OCI-LY3 (cell line): ENCODE data around the gene CARS1.

Experiments used
- H2AFZ ChIP-seq: fragments of 200-600, 300-600 bp; shearing (Covaris generic); 2 replicates; pipeline ENCODE4 v1.6.0; 2014; ENCODE audit warnings: antibody characterized with exemption, low read depth, low read length
- H3K27ac ChIP-seq: fragments of 200-600, 300-600 bp; sonication (generic); 2 replicates; pipeline ENCODE4 v1.5.1; 2014; ENCODE audit warnings: mild to moderate bottlenecking, low read length, moderate library complexity, mixed read lengths
- H3K27me3 ChIP-seq: fragments of 200-600, 300-600 bp; sonication (generic); 2 replicates; pipeline ENCODE4 v1.6.1; 2014; ENCODE audit warnings: low read depth, low read length, mixed read lengths
- H3K36me3 ChIP-seq: fragments of 200-600, 300-600 bp; sonication (generic); replicated peaks from 2 replicates; pipeline ENCODE3; 2014; ENCODE audit warnings: low read depth, low read length, mixed read lengths
- H3K4me1 ChIP-seq: fragments of 300-600, 200-600 bp; sonication (generic); 2 replicates; pipeline ENCODE4 v1.6.1; 2014; ENCODE audit warnings: low read length, mixed read lengths
- H3K4me2 ChIP-seq: fragments of 200-600, 300-600 bp; sonication (generic); 2 replicates; pipeline ENCODE4 v1.6.1; 2014; ENCODE audit warnings: low read length, mixed read lengths
- H3K4me3 ChIP-seq: fragments of 300-600, 200-600 bp; sonication (generic); 2 replicates; pipeline ENCODE4 v1.5.1; 2014; ENCODE audit warnings: antibody characterized with exemption, mild to moderate bottlenecking, low read length, moderate library complexity
- H3K79me2 ChIP-seq: fragments of 300-600, 200-600 bp; shearing (Covaris generic); 2 replicates; pipeline ENCODE4 v1.6.1; 2014; ENCODE audit warnings: mild to moderate bottlenecking, low read length, mixed read lengths
- H3K9ac ChIP-seq: fragments of 300-600, 200-600 bp; shearing (Covaris generic); 2 replicates; pipeline ENCODE4 v1.6.0; 2014; ENCODE audit warnings: mild to moderate bottlenecking, low read length, moderate library complexity
- H3K9me3 ChIP-seq: fragments of 200-600, 300-600 bp; shearing (Covaris generic); 2 replicates; pipeline ENCODE4 v1.6.1; 2014; ENCODE audit warnings: low read length, mixed read lengths; ENCODE audit not compliant: insufficient read depth
- H4K20me1 ChIP-seq: fragments of 200-600, 300-600 bp; sonication (generic); 2 replicates; pipeline ENCODE4 v1.6.1; 2016; ENCODE audit warnings: low read length, mixed read lengths; ENCODE audit not compliant: insufficient read depth
- EZH2phosphoT487 ChIP-seq: fragments of 200-600 bp; shearing (Covaris generic); IDR thresholded peaks from 2 replicates; pipeline ENCODE4 v1.6.1; 2018; ENCODE audit warnings: antibody characterized with exemption, mixed run types, low read depth
- TF ChIP-seq, protein P1 (sequence below): fragments of 200-600, 300-600 bp; sonication (generic); IDR thresholded peaks from 2 replicates; pipeline ENCODE4 v1.5.1; 2014; ENCODE audit warnings: antibody characterized with exemption, low read length, low read depth

Gene CARS1

DNA sequence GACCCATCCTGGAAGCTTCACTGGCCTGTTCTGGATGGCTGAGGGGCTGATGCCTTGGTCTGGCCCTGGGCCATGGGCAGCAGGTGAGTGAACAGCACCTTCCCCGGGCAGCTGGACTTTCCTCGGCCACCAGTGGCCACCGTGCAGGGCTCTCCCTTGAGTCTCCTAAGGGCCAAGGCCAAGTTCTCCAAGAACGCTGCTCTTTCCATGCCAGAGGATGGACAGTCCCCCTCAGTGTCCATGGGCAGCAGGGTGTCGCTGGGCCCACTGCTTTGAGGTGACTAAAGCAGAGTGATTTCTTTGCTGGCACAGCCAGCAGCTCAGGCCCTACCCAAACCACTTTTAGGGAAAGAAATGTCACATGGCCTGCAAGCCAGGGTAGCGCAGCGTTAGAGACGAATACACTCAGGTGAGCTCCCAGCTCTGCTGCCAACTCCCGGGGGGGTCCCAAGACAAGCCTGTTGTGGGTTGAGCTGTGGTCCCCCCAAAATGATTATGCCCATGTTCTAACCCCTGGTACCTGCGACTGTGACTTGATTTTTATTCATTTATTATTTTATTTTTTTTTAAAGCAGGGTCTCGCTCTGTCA lies 3.3 kb upstream of the CARS1 start:
- H3K4me1 ChIP-seq = peaks cover 24% of the 10 kb centered on the region
- no peaks in the 10 kb centered on the region for H3K27me3 ChIP-seq
- no peaks in the 10 kb centered on the region for H3K9me3 ChIP-seq
- H3K27ac ChIP-seq = no peak overlapping the region
- TF ChIP-seq, protein P1, sequence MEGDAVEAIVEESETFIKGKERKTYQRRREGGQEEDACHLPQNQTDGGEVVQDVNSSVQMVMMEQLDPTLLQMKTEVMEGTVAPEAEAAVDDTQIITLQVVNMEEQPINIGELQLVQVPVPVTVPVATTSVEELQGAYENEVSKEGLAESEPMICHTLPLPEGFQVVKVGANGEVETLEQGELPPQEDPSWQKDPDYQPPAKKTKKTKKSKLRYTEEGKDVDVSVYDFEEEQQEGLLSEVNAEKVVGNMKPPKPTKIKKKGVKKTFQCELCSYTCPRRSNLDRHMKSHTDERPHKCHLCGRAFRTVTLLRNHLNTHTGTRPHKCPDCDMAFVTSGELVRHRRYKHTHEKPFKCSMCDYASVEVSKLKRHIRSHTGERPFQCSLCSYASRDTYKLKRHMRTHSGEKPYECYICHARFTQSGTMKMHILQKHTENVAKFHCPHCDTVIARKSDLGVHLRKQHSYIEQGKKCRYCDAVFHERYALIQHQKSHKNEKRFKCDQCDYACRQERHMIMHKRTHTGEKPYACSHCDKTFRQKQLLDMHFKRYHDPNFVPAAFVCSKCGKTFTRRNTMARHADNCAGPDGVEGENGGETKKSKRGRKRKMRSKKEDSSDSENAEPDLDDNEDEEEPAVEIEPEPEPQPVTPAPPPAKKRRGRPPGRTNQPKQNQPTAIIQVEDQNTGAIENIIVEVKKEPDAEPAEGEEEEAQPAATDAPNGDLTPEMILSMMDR = no peak
- TF ChIP-seq EZH2phosphoT487 = no peak
- no peak overlapping the region for H2AFZ ChIP-seq
- no peaks in the 10 kb centered on the region for H4K20me1 ChIP-seq
- H3K4me3 ChIP-seq = no peak overlapping the region
- H3K79me2 ChIP-seq = peaks cover 17% of the 10 kb centered on the region
- no peak overlapping the region for H3K9ac ChIP-seq
- H3K4me2 ChIP-seq = no peak overlapping the region
- H3K36me3 ChIP-seq = no peaks in the 10 kb centered on the region

DNA sequence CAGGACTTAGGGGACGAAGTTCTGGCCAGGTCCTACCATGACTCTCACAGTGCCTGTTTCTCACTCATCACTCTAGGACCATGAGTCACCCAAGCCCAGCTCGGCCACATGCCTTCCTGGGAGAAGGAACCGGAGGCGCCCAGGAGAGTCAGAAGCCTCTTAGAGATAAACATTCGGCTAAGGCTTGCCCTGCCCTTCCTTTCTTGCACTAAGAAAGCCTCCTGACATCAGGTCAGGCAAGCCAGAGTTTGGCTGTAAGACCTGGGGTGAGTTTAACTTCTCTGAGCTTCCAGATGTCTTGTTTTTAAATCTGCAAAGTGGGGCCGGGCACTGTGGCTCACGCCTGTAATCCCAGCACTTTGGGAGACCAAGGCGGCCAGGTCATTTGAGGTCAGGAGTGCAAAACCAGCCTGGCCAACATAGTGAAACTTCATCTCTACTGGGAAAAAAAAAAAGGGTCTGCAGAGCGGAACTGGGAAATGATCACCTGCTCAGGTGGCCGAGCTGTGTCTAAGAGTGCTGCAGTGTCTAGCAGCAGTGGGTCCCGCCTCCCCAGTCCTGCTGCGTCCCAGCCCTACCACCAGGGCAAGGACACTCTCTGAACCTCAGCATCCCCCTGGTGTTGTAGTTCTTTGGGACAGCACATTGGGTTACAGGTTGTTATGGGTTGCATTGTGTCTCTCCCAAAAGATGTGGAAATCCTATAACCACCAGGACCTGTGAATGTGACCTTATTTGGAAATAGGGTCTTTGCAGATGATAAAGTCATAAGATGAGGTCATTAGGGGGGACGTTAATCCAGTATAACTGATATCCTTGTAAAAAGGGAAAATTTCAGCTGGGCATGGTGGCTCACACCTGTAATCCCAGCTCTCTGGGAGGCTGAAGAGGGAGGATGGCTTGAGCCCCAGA lies 1.8 kb upstream of the CARS1 start:
- Histone ChIP-seq H3K4me2 (peak overlapping the region; percentile 56), H2AFZ (peak overlapping the region; percentile 84; the same call in 1 of the 2 replicates), H3K36me3 (peaks cover 9% of the 10 kb centered on the region), H3K9me3 (no peaks in the 10 kb centered on the region), H4K20me1 (peaks cover 6% of the 10 kb centered on the region; the same call in 1 of the 2 replicates), H3K4me3 (peak overlapping the region; percentile 33; the same call in 1 of the 2 replicates), H3K9ac (peak overlapping the region; percentile 32; the same call in 1 of the 2 replicates), H3K27ac (peak overlapping the region; percentile 38), H3K79me2 (peaks cover 32% of the 10 kb centered on the region), H3K4me1 (peaks cover 36% of the 10 kb centered on the region), H3K27me3 (no peaks in the 10 kb centered on the region)
- TF ChIP-seq EZH2phosphoT487 = no peak
- TF ChIP-seq, protein P1 = no peak

DNA sequence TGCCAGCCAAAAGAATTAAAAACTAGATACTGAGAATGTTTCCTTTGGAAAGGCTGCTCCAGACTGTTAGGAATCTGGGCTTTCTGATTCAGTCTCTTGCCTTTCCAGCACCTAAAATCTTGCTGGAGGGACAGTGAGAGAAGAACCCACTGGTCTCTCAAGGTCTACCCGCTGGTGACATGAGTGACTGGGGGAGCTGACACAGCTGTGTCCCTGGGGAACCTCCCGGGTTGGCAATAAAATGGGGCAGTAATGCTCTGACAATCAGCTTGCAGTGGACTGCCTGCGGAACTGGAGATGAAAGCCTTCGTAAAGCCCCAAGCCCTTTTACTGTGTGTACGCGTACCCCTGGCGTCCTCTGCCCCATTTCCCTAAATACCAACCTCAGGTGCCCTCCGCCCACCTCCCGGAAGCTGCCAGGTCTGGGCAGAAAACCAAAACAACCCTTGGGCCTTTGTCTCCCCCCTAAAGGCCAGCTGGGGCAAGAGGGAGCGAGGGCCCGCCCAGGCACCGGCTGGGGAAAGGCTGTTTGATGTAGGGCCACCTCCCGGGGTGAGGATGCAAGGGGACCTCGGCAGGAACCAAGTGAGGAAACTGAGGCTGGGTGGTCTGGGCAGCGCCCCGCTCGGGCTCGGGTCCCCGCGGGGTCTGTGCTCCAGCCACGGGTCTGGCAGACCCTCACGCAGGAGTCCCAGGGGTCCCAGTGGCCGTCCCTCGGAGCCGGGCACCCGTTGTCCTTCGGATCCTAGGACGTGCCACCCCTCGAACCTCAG lies 741 bp downstream of the CARS1 start:
- H3K36me3 ChIP-seq = peaks cover 17% of the 10 kb centered on the region
- H3K9me3 ChIP-seq = no peaks in the 10 kb centered on the region
- no peaks in the 10 kb centered on the region for H3K27me3 ChIP-seq
- no peak for TF ChIP-seq EZH2phosphoT487
- TF ChIP-seq, protein P1 = no peak
- peak overlapping the region; percentile 70 for H3K27ac ChIP-seq
- peaks cover 23% of the 10 kb centered on the region for H4K20me1 ChIP-seq
- H3K4me1 ChIP-seq = peaks cover 51% of the 10 kb centered on the region
- peaks cover 53% of the 10 kb centered on the region for H3K79me2 ChIP-seq
- H2AFZ ChIP-seq = no peak overlapping the region
- H3K4me2 ChIP-seq = peak overlapping the region; percentile 98
- H3K9ac ChIP-seq = peak overlapping the region; percentile 94
- H3K4me3 ChIP-seq = peak overlapping the region; percentile 97
